Trophoblast cell (in vitro differentiated cells and primary cell): ENCODE results near the gene SPRR2B.
A peak's percentile ranks its signal among the peaks of the same experiment; 100 is the strongest.

Experiments used
- DNase-seq, 2 donors: peaks; one replicate each; pipeline ENCODE4 v3.0.0-alpha.2; 2016
- H2AFZ ChIP-seq: 2 replicates; pipeline ENCODE4 v1.6.1; 2013; ENCODE audit warnings: low read length, moderate library complexity, mild to moderate bottlenecking; ENCODE audit not compliant: insufficient read depth, poor library complexity
- H2AK5ac ChIP-seq: 2 replicates; pipeline ENCODE4 v1.6.1; 2013; ENCODE audit warnings: mild to moderate bottlenecking, low read length
- H2BK120ac ChIP-seq: 2 replicates; pipeline ENCODE4 v1.6.1; 2013; ENCODE audit warnings: low read length, mild to moderate bottlenecking, moderate library complexity; ENCODE audit not compliant: insufficient read depth, poor library complexity
- H2BK12ac ChIP-seq: 2 replicates; pipeline ENCODE4 v1.6.1; 2013; ENCODE audit warnings: mild to moderate bottlenecking, low read length, moderate library complexity
- H2BK5ac ChIP-seq: 2 replicates; pipeline ENCODE4 v1.6.1; 2013; ENCODE audit warnings: low read length, low read depth, moderate library complexity, mild to moderate bottlenecking; ENCODE audit not compliant: poor library complexity
- H3K14ac ChIP-seq: 2 replicates; pipeline ENCODE4 v1.6.1; 2013; ENCODE audit warnings: mild to moderate bottlenecking, low read length
- H3K18ac ChIP-seq: 2 replicates; pipeline ENCODE4 v1.6.1; 2013; ENCODE audit warnings: mild to moderate bottlenecking, low read length
- H3K23ac ChIP-seq: 2 replicates; pipeline ENCODE4 v1.6.1; 2013; ENCODE audit warnings: low read length
- H3K27ac ChIP-seq: 2 replicates; pipeline ENCODE4 v1.5.1; 2013; ENCODE audit warnings: low read depth, mild to moderate bottlenecking, inconsistent platforms, low read length, moderate library complexity
- H3K27me3 ChIP-seq: 2 replicates; pipeline ENCODE4 v1.6.1; 2013; ENCODE audit warnings: inconsistent platforms, mild to moderate bottlenecking, low read length, moderate library complexity; ENCODE audit not compliant: insufficient read depth
- H3K36me3 ChIP-seq, 2 experiments: 1 replicate in 1 of 2; 2 replicates in 1 of 2; pipeline ENCODE4 v1.6.1; 2013; ENCODE audit warnings: low read length in 2 of 2, mild to moderate bottlenecking in 2 of 2, moderate library complexity in 1 of 2; ENCODE audit not compliant: insufficient read depth in 2 of 2, control insufficient read depth in 1 of 2
- H3K4ac ChIP-seq: 2 replicates; pipeline ENCODE4 v1.6.1; 2013; ENCODE audit warnings: low read depth, mild to moderate bottlenecking, low read length, moderate library complexity
- H3K4me1 ChIP-seq, 2 experiments: 1 replicate in 1 of 2; 2 replicates in 1 of 2; pipeline ENCODE4 v1.6.1; 2013; ENCODE audit warnings: low read length in 2 of 2, mild to moderate bottlenecking in 2 of 2, moderate library complexity in 1 of 2; ENCODE audit not compliant: insufficient read depth in 2 of 2, control insufficient read depth in 1 of 2
- H3K4me2 ChIP-seq: 2 replicates; pipeline ENCODE4 v1.6.1; 2013; ENCODE audit warnings: inconsistent platforms, mild to moderate bottlenecking, low read length, moderate library complexity
- H3K4me3 ChIP-seq: 2 replicates; pipeline ENCODE4 v1.5.1; 2013; ENCODE audit warnings: mild to moderate bottlenecking, low read depth, low read length, inconsistent platforms
- H3K79me1 ChIP-seq: one replicate; pipeline ENCODE4 v1.6.1; 2013; ENCODE audit warnings: low read length
- H3K79me2 ChIP-seq: 2 replicates; pipeline ENCODE4 v1.6.1; 2013; ENCODE audit warnings: low read length, mild to moderate bottlenecking; ENCODE audit not compliant: control insufficient read depth, insufficient read depth, poor library complexity
- H3K9ac ChIP-seq: 2 replicates; pipeline ENCODE4 v1.6.1; 2013; ENCODE audit warnings: mild to moderate bottlenecking, low read length
- H3K9me3 ChIP-seq: 2 replicates; pipeline ENCODE4 v1.6.1; 2013; ENCODE audit warnings: low read depth, mild to moderate bottlenecking, control low read depth, inconsistent platforms, low read length; ENCODE audit not compliant: insufficient read depth
- H4K12ac ChIP-seq: 2 replicates; pipeline ENCODE4 v1.6.1; 2013; ENCODE audit warnings: low read depth, mild to moderate bottlenecking, low read length, moderate library complexity
- H4K8ac ChIP-seq: 2 replicates; pipeline ENCODE4 v1.6.1; 2013; ENCODE audit warnings: low read depth, mild to moderate bottlenecking, low read length, moderate library complexity
- H4K91ac ChIP-seq: one replicate; pipeline ENCODE4 v1.6.1; 2013; ENCODE audit warnings: low read depth, mild to moderate bottlenecking, low read length, moderate library complexity
- WGBS: extraction: QIAGEN DNeasy Blood & Tissue Kit; methylation state at CpG from one replicate; pipeline ENCODE4 v1.1.7; 2013; ENCODE audit warnings: missing lambda C conversion rate; ENCODE audit not compliant: insufficient read length, insufficient coverage; ENCODE audit errors: extremely low coverage; 5-methylcytosine and 5-hydroxymethylcytosine counted together

The SPRR2B gene

GRCh38 chr1:153028766-153029165 is 42.6 kb downstream of the SPRR2B start:
- H2AFZ ChIP-seq: no peak overlapping the region
- H3K9me3 ChIP-seq: no peaks in the 10 kb centered on the region
- no peaks in the 10 kb centered on the region for H3K79me2 ChIP-seq
- H3K4ac ChIP-seq: no peak overlapping the region
- H3K27ac ChIP-seq: no peak overlapping the region
- H3K4me3 ChIP-seq: no peak overlapping the region
- H4K91ac ChIP-seq: no peak overlapping the region
- no peaks in the 10 kb centered on the region for H3K4me1 ChIP-seq
- H4K12ac ChIP-seq: no peak overlapping the region
- H3K27me3 ChIP-seq: no peaks in the 10 kb centered on the region
- no peak overlapping the region for H4K8ac ChIP-seq
- no peak overlapping the region for H3K9ac ChIP-seq
- H3K23ac ChIP-seq: no peak overlapping the region
- H3K18ac ChIP-seq: no peak overlapping the region
- H3K36me3 ChIP-seq: no peaks in the 10 kb centered on the region
- H2BK120ac ChIP-seq: no peak overlapping the region
- no peak overlapping the region for H2AK5ac ChIP-seq
- no peak for DNase-seq
- H2BK5ac ChIP-seq: no peak overlapping the region
- WGBS: no CpG with 5 or more reads among the region's 1 CpG
- no peak overlapping the region for H3K14ac ChIP-seq
- no peaks in the 10 kb centered on the region for H3K79me1 ChIP-seq
- H2BK12ac ChIP-seq: no peak overlapping the region
- H3K4me2 ChIP-seq: no peak overlapping the region

GRCh38 chr1:153025797-153026196 is 45.6 kb downstream of the SPRR2B start:
- Histone ChIP-seq H2AFZ (no peak overlapping the region), H2AK5ac (no peak overlapping the region), H2BK120ac (no peak overlapping the region), H3K79me1 (no peaks in the 10 kb centered on the region), H3K4me2 (no peak overlapping the region), H3K9ac (no peak overlapping the region), H3K4me3 (no peak overlapping the region), H2BK12ac (no peak overlapping the region), H3K9me3 (no peaks in the 10 kb centered on the region), H3K23ac (no peak overlapping the region), H3K79me2 (no peaks in the 10 kb centered on the region), H3K27ac (no peak overlapping the region), H2BK5ac (no peak overlapping the region), H3K4ac (no peak overlapping the region), H3K14ac (no peak overlapping the region), H4K91ac (no peak overlapping the region), H4K8ac (no peak overlapping the region), H4K12ac (no peak overlapping the region), H3K4me1 (no peaks in the 10 kb centered on the region), H3K36me3 (no peaks in the 10 kb centered on the region), H3K27me3 (no peaks in the 10 kb centered on the region), H3K18ac (no peak overlapping the region)
- WGBS: no CpG with 5 or more reads among the region's 1 CpG
- peak; percentile 1 to 44 for DNase-seq

- H3K14ac ChIP-seq: no peak overlapping the region
- WGBS: no CpG with 5 or more reads among the region's 1 CpG
- H3K27ac ChIP-seq: no peak overlapping the region
- H4K12ac ChIP-seq: no peak overlapping the region
- no peaks in the 10 kb centered on the region for H3K36me3 ChIP-seq
- H3K4ac ChIP-seq: no peak overlapping the region
- no peak overlapping the region for H2BK12ac ChIP-seq
- no peaks in the 10 kb centered on the region for H3K79me2 ChIP-seq
- H3K9me3 ChIP-seq: no peaks in the 10 kb centered on the region
- H4K8ac ChIP-seq: no peak overlapping the region
- no peaks in the 10 kb centered on the region for H3K4me1 ChIP-seq
- no peak overlapping the region for H2AFZ ChIP-seq
- H3K4me2 ChIP-seq: no peak overlapping the region
- no peak overlapping the region for H2BK120ac ChIP-seq
- no peak for DNase-seq
- no peak overlapping the region for H3K4me3 ChIP-seq
- no peak overlapping the region for H3K9ac ChIP-seq
- no peaks in the 10 kb centered on the region for H3K79me1 ChIP-seq
- H3K27me3 ChIP-seq: no peaks in the 10 kb centered on the region
- no peak overlapping the region for H3K23ac ChIP-seq
- H3K18ac ChIP-seq: no peak overlapping the region
- H4K91ac ChIP-seq: no peak overlapping the region
- H2AK5ac ChIP-seq: no peak overlapping the region
- H2BK5ac ChIP-seq: no peak overlapping the region
These were observed 47.0 kb downstream of the SPRR2B start for GRCh38 chr1:153024413-153024812.

GRCh38 chr1:153023109-153023508 is 48.3 kb downstream of the SPRR2B start:
- Histone ChIP-seq H3K4me2 (no peak overlapping the region), H3K4me3 (no peak overlapping the region), H3K27ac (no peak overlapping the region), H3K18ac (no peak overlapping the region), H3K79me1 (no peaks in the 10 kb centered on the region), H3K27me3 (no peaks in the 10 kb centered on the region), H3K23ac (no peak overlapping the region), H2AFZ (no peak overlapping the region), H3K14ac (no peak overlapping the region), H4K8ac (no peak overlapping the region), H3K9me3 (no peaks in the 10 kb centered on the region), H2BK12ac (no peak overlapping the region), H2AK5ac (no peak overlapping the region), H4K91ac (no peak overlapping the region), H3K4ac (no peak overlapping the region), H3K36me3 (no peaks in the 10 kb centered on the region), H2BK5ac (no peak overlapping the region), H3K9ac (no peak overlapping the region), H2BK120ac (no peak overlapping the region), H3K4me1 (no peaks in the 10 kb centered on the region), H3K79me2 (no peaks in the 10 kb centered on the region), H4K12ac (no peak overlapping the region)
- no CpG with 5 or more reads among the region's 7 CpGs for whole genome bisulfite sequencing
- DNase-seq: no peak
